Stomach (tissue), 9 donors: ENCODE results near the gene ANKFY1. TPM values are rescaled to one million over a fixed set of nuclear protein-coding genes. Genes with fewer than 3 reads are reported as not detected.
"Not testable (repeated sequence)": the region's sequence is repeated elsewhere in the genome, so short reads cannot be mapped to it uniquely, and the experiment has no call there.

Experiments
- DNase-seq, 2 donors: peaks; one replicate each; pipeline versions ENCODE4 v3.0.0 to v3.0.0-alpha.2; 2013 to 2019
- H3K27ac ChIP-seq, 5 donors: fragments of 200-600 bp in 4 of 5; sonication (generic) in 4 of 5; one replicate each; pipeline ENCODE4 v1.5.1; 2013 to 2019; ENCODE audit warnings: mild to moderate bottlenecking in 1 of 5, moderate library complexity in 1 of 5
- H3K27me3 ChIP-seq, 3 donors: fragments of 200-600 bp; sonication (generic); one replicate each; pipeline ENCODE4 v1.5.1; 2017 to 2019; ENCODE audit warnings: mixed run types in 1 of 3
- H3K36me3 ChIP-seq, 4 donors: fragments of 200-600 bp; sonication (generic); 1 replicate in 3 of 4; 2 replicates in 1 of 4; pipeline ENCODE4 v1.5.1; 2016 to 2019
- H3K4me1 ChIP-seq, 4 donors: fragments of 200-600 bp; sonication (generic); one replicate each; pipeline ENCODE4 v1.5.1; 2016 to 2019
- H3K4me3 ChIP-seq, 4 donors: fragments of 200-600 bp; sonication (generic) in 3 of 4; one replicate each; pipeline ENCODE4 v1.5.1; 2016 to 2019; ENCODE audit warnings: mild to moderate bottlenecking in 1 of 4
- H3K9me3 ChIP-seq, 4 donors: fragments of 200-600 bp; sonication (generic); one replicate each; pipeline ENCODE4 v1.5.1; 2016 to 2019
- CTCF ChIP-seq, 7 experiments: fragments of 450-650 bp in 4 of 7; fragments of 200-600 bp in 3 of 7; sonication (generic) in 3 of 7; IDR thresholded peaks; one replicate each; pipeline ENCODE4 v1.5.1; 2016 to 2019; ENCODE audit warnings: antibody characterized with exemption in 7 of 7, control low read depth in 2 of 7, mild to moderate bottlenecking in 1 of 7
- EP300 ChIP-seq: sonication (generic); formaldehyde crosslinking; IDR thresholded peaks from one replicate; pipeline ENCODE4 v1.6.1; 2017; ENCODE audit warnings: antibody characterized with exemption
- POLR2A ChIP-seq, 4 donors: fragments of 450-650 bp; IDR thresholded peaks; one replicate each; pipeline ENCODE4 v1.6.1; 2016; ENCODE audit warnings: antibody characterized with exemption in 4 of 4, control low read depth in 2 of 4, mild to moderate bottlenecking in 1 of 4, moderate library complexity in 1 of 4
- POLR2AphosphoS5 ChIP-seq, 3 donors: sonication (generic); formaldehyde crosslinking; IDR thresholded peaks; one replicate each; pipeline ENCODE4 v1.6.1; 2016; ENCODE audit warnings: antibody characterized with exemption in 3 of 3
- WGBS, 5 donors: extraction: QIAGEN DNeasy Blood & Tissue Kit in 3 of 5; methylation state at CpG; one replicate each; pipeline versions ENCODE4 v1.1.5 to v1.1.7; 2013 to 2018; 5-methylcytosine and 5-hydroxymethylcytosine counted together
- intact Hi-C: fragments of 100-400 bp; cut with DNase I; formaldehyde crosslinking; loops from one replicate; pipeline ENCODE4 v1.15.1; 2023; ENCODE audit warnings: low total_unique reads
- polyA plus RNA-seq, 3 donors: library from polyadenylated mRNA; stranded (reverse); fragments of 200-250 nt; gene quantifications; one replicate each; pipeline ENCODE4 v1.2.3, GENCODE V29; 2013
- total RNA-seq, 5 donors: library from RNA; depleted of rRNA; stranded (reverse); fragments of >200 nt; gene quantifications; one replicate each; pipeline versions ENCODE4 v1.1.0 to v1.2.3, GENCODE V29; 2014 to 2016
- donor health status: healthy with polysubstance abuse.
- donor health status: Bipolar disorder and iron deficiency.
- donor health status: healthy.

ANKFY1 gene
- total and polyA plus RNA-seq, 8 donors = 6.4 to 61.0 (median 39.2) TPM

DNA sequence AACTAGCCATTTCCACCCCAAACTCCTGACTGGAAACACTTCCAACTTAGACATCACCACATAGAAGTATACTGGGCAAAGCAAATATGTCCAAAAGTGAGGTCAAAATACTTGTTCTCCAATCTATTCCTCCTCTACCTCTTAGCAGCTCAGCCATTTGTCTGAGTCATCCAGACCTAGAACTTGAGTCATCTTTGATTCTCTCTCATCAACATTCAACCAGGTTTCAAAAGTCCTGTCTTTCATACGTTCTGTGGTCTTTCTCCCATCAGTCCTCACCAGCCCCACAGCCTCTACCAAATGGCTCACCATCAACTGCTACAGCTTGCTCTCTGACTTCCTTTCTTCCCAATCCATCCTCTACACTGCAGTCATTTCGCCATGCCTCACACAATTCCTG lies 6.8 kb downstream of the ANKFY1 start:
- TF ChIP-seq POLR2A (IDR thresholded peaks at IDR 0.05) (no peak), CTCF (IDR thresholded peaks at IDR 0.05) (no peak), EP300 (no peak), POLR2AphosphoS5 (IDR thresholded peaks at IDR 0.05) (no peak)
- no peak overlapping the region for H3K27ac ChIP-seq
- no peak overlapping the region for H3K4me3 ChIP-seq
- peaks cover 0 to 17% (median 4%) of the 10 kb centered on the region in 4 donors for H3K9me3 ChIP-seq
- peaks cover 0 to 25% (median 10%) of the 10 kb centered on the region in 4 donors for H3K36me3 ChIP-seq
- H3K4me1 ChIP-seq = peaks cover 5 to 18% (median 11%) of the 10 kb centered on the region in 4 donors
- WGBS, 5 donors = 79 to 94% (median 83%) methylated on average over 2 of the region's 2 CpGs
- intact Hi-C loops = no loop called here
- DNase-seq = no peak
- H3K27me3 ChIP-seq = no peaks in the 10 kb centered on the region

DNA sequence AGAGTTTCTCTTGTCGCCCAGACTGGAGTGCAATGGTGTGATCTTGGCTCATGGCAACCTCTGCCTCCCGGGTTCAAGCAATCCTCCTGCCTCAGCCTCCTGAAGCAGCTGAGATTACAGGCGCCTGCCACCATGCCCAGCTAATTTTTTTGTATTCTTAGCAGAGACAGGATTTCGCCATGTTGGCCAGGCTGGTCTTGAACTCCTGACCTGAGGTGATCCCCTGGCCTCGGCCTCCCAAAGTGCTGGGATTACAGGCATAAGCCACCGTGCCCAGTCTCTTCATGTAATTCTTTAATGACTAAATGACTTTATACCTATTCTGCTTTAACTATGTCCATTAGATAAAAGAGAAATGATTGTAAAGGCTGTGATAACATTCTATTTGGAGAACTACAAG lies 8.5 kb downstream of the ANKFY1 start:
- WGBS, 5 donors = 90 to 97% (median 92%) methylated on average over 6 of the region's 6 CpGs
- H3K4me3 ChIP-seq, DNase-seq, H3K27me3 ChIP-seq, H3K27ac ChIP-seq, intact Hi-C loops: not testable (repeated sequence)
- H3K36me3 ChIP-seq = peaks cover 0 to 24% (median 10%) of the 10 kb centered on the region in 4 donors
- peaks cover 0 to 22% (median under 1%) of the 10 kb centered on the region in 4 donors for H3K4me1 ChIP-seq
- H3K9me3 ChIP-seq = peaks cover 0 to 17% (median 4%) of the 10 kb centered on the region in 4 donors

DNA sequence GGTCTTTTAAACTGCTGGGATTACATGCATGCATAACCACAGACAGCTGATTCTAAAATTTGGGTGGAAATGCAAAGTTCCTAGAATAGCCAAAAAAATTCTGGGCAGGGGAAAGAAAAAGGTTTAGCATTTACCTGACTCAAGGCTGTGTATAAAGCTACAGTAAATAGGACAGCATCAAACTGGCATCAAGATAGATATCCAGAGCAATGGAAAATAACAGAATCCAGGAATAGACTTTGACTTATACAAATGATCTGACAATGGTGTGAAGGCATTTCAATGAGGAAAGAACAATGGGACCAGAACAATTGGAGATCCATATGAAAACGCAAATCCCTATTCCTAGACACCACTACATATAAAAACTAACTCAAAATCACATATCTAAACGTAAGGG lies 12.9 kb downstream of the ANKFY1 start:
- H3K4me3 ChIP-seq = no peak overlapping the region
- no peak for DNase-seq
- intact Hi-C loops = no loop called here
- no peak overlapping the region for H3K27ac ChIP-seq
- peaks cover 36 to 66% (median 41%) of the 10 kb centered on the region in 4 donors for H3K4me1 ChIP-seq
- no peaks in the 10 kb centered on the region for H3K9me3 ChIP-seq
- H3K27me3 ChIP-seq = no peaks in the 10 kb centered on the region
- TF ChIP-seq POLR2A (IDR thresholded peaks at IDR 0.05) (no peak), EP300 (no peak), POLR2AphosphoS5 (IDR thresholded peaks at IDR 0.05) (no peak), CTCF (IDR thresholded peaks at IDR 0.05) (no peak)
- WGBS, 5 donors = 77 to 91% (median 79%) methylated on average over 2 of the region's 2 CpGs
- H3K36me3 ChIP-seq = peaks cover 0 to 9% (median 0%) of the 10 kb centered on the region in 4 donors

- WGBS, 5 donors = 39 to 50% (median 45%) methylated on average over 4 of the region's 4 CpGs
- Histone ChIP-seq H3K4me3 (no peak overlapping the region), H3K27ac (peak overlapping the region in 1 of 5 donors; percentile 47), H3K9me3 (no peaks in the 10 kb centered on the region), H3K36me3 (peaks cover 0 to 9% (median 0%) of the 10 kb centered on the region in 4 donors), H3K4me1 (peaks cover 36 to 77% (median 42%) of the 10 kb centered on the region in 4 donors), H3K27me3 (no peaks in the 10 kb centered on the region)
- intact Hi-C loops = no loop called here
- TF ChIP-seq POLR2AphosphoS5 (IDR thresholded peaks at IDR 0.05) = no peak
- peak in 2 of 7 experiments; percentile 29 to 50 for TF ChIP-seq CTCF (IDR thresholded peaks at IDR 0.05)
- DNase-seq = peak in 1 of 2 donors; percentile 51
These were observed 14.2 kb downstream of the ANKFY1 start for GRCh38 chr17:4249452-4250029.
